ENCODE measurements around the gene TIGD7.

TIGD7 gene

DNA sequence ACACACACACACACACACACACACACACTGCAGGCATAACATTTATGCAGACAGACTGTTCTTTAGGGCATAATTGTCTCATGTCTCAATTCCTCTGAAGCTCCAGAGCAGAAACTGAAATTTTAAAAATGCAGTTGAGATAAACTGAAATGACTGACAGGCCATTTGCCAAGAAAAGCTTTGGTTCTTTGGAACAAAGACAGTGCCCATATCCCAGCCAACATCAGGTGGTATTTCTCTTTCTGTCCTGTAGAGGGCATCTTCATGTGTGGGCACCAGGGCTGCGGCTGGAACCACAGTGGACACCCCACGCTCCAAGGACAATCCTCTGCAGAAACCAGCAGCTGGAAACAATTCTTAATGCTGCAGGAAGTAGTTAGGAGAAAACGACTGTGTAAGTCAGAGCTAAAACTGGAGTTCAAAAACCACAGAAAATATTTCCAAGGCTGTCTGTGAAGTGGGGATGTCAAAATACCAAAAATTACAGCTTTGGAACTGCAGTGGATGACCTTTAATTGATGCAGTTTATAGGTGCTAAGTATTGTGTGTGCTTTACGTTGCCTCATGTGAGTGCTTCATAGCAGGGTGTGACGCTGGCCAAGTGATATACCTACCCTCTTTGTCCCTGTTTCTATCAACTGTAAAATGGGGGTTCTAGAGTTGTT is 38.2 kb downstream of the TIGD7 start:
- TF ChIP-seq, protein P1, sequence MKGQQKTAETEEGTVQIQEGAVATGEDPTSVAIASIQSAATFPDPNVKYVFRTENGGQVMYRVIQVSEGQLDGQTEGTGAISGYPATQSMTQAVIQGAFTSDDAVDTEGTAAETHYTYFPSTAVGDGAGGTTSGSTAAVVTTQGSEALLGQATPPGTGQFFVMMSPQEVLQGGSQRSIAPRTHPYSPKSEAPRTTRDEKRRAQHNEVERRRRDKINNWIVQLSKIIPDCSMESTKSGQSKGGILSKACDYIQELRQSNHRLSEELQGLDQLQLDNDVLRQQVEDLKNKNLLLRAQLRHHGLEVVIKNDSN (IDR thresholded peaks at IDR 0.05), result no peak
- TF ChIP-seq RAD21 (IDR thresholded peaks at IDR 0.05; ENCODE audit: low read depth), result peak; percentile 38; the same call in 1 of the 2 replicates

DNA sequence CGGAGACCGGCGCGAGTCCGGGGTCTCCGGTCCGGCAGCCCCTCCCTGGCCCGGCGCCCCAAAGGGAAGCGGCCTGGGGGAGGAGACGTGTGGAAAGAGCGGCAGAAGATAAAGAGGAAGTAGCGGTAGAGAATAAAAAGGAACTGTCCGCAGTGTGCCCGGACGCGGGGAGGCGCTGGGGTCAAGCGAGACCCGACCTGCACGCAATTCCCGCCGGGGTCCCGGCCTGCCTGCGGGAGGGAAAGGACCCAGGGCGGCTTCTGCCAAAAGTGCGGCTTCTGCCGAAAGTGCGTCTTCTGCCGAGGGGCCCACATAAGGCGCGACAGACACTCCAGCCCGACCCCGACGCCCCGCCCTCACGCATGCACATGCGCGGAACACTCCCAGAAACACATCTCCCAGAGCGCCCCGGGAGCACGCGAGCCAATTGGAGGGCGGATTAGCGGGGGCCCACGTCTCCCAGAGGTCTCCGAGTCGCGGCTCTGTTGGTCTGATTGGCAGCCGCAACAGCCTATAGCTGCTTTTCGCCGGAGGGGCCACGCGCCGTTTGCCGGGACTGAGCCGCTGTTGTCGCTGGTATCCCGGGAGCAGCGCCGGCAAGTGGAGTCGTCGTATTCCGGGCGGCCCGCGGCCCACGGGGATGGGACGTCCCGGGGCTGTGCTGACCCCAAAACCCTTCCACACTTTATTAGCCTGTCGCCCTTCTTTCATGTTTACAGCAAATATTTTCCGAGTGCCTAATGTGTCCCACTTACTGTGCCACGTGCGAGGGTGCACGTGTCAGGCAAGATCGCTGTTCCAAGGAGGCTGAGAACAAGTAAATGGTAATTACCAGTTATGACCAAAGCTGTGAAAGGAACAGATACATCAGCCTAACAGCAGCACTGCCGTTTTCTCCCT is 40.8 kb downstream of the TIGD7 start:
- TF ChIP-seq CREB1 (IDR thresholded peaks at IDR 0.05; ENCODE audit: low read depth) (peak; percentile 65; the same call in 1 of the 2 replicates), EP300 (IDR thresholded peaks at IDR 0.05; ENCODE audit: borderline replicate concordance) (no peak), TAF1 (IDR thresholded peaks at IDR 0.05; ENCODE audit: low read depth) (peak; percentile 53), RAD21 (IDR thresholded peaks at IDR 0.05; ENCODE audit: low read depth) (no peak), ZBTB7A (IDR thresholded peaks at IDR 0.05; ENCODE audit: low read depth) (peak; percentile 77; the same call in 1 of the 2 replicates), TCF12 (IDR thresholded peaks at IDR 0.05; ENCODE audit: low read depth) (peak; percentile 45; the same call in 1 of the 2 replicates)
- TF ChIP-seq, protein P2, sequence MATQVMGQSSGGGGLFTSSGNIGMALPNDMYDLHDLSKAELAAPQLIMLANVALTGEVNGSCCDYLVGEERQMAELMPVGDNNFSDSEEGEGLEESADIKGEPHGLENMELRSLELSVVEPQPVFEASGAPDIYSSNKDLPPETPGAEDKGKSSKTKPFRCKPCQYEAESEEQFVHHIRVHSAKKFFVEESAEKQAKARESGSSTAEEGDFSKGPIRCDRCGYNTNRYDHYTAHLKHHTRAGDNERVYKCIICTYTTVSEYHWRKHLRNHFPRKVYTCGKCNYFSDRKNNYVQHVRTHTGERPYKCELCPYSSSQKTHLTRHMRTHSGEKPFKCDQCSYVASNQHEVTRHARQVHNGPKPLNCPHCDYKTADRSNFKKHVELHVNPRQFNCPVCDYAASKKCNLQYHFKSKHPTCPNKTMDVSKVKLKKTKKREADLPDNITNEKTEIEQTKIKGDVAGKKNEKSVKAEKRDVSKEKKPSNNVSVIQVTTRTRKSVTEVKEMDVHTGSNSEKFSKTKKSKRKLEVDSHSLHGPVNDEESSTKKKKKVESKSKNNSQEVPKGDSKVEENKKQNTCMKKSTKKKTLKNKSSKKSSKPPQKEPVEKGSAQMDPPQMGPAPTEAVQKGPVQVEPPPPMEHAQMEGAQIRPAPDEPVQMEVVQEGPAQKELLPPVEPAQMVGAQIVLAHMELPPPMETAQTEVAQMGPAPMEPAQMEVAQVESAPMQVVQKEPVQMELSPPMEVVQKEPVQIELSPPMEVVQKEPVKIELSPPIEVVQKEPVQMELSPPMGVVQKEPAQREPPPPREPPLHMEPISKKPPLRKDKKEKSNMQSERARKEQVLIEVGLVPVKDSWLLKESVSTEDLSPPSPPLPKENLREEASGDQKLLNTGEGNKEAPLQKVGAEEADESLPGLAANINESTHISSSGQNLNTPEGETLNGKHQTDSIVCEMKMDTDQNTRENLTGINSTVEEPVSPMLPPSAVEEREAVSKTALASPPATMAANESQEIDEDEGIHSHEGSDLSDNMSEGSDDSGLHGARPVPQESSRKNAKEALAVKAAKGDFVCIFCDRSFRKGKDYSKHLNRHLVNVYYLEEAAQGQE (IDR thresholded peaks at IDR 0.05; ENCODE audit: low read depth), result 0 out of 2 replicates have a peak, but pooled peaks have one; percentile 8
- TF ChIP-seq, protein P3, sequence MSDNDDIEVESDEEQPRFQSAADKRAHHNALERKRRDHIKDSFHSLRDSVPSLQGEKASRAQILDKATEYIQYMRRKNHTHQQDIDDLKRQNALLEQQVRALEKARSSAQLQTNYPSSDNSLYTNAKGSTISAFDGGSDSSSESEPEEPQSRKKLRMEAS (IDR thresholded peaks at IDR 0.05), result peak; percentile 99
- TF ChIP-seq, protein P1 (IDR thresholded peaks at IDR 0.05), result peak; percentile 72

DNA sequence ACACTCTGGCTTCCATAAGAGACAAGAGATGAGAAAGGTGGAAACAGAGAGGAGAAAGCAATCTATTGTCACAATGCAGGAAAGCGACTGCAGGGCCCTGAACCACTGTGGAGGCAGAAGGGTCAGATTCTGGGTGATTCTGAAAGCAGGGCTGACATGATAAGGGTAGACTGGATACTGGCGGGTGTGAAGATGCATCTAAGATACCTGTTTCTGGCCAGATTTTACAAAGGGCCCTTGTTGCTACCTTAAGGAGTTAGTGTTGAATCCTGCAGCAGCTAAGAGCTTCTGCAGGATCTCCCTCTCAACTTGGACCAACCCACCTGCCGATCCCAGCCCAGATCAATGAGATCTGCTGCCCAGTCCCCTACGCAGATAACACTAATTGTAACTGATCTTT is 42.7 kb downstream of the TIGD7 start:
- TF ChIP-seq, protein P2 (IDR thresholded peaks at IDR 0.05; ENCODE audit: low read depth), result no peak
- TF ChIP-seq, protein P1 (IDR thresholded peaks at IDR 0.05), result no peak
- TF ChIP-seq NFIC (IDR thresholded peaks at IDR 0.05) (no peak), YY1 (IDR thresholded peaks at IDR 0.05; ENCODE audit: low read depth) (no peak), TEAD4 (IDR thresholded peaks at IDR 0.05) (no peak), TCF12 (IDR thresholded peaks at IDR 0.05; ENCODE audit: low read depth) (no peak), ZBTB7A (IDR thresholded peaks at IDR 0.05; ENCODE audit: low read depth) (no peak), RAD21 (IDR thresholded peaks at IDR 0.05; ENCODE audit: low read depth) (no peak), CEBPB (IDR thresholded peaks at IDR 0.05) (no peak), EP300 (IDR thresholded peaks at IDR 0.05; ENCODE audit: borderline replicate concordance) (no peak), CREB1 (IDR thresholded peaks at IDR 0.05; ENCODE audit: low read depth) (no peak), FOXM1 (IDR thresholded peaks at IDR 0.05; ENCODE audit: borderline replicate concordance, low read depth) (no peak), TAF1 (IDR thresholded peaks at IDR 0.05; ENCODE audit: low read depth) (no peak), EGR1 (IDR thresholded peaks at IDR 0.05) (no peak)
- TF ChIP-seq, protein P3 (IDR thresholded peaks at IDR 0.05), result no peak

DNA sequence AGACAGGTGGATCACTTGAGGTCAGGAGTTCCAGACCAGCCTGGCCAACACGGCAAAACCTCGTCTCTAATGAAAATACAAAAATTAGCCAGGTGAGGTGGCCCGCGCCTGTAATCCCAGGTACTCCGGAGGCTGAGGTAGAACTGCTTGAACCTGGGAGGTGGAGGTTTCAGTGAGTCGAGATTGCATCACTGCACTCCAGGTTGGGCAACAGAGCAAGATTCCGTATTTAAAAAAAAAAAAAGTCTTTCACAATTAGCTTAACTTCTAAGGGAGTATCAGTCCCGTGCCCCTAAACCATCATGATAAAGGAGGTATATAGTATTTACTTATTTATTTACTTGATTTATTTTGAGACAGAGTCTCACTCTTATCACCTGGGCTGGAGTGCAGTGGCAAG is 45.4 kb downstream of the TIGD7 start:
- no peak for TF ChIP-seq NFIC (IDR thresholded peaks at IDR 0.05)

DNA sequence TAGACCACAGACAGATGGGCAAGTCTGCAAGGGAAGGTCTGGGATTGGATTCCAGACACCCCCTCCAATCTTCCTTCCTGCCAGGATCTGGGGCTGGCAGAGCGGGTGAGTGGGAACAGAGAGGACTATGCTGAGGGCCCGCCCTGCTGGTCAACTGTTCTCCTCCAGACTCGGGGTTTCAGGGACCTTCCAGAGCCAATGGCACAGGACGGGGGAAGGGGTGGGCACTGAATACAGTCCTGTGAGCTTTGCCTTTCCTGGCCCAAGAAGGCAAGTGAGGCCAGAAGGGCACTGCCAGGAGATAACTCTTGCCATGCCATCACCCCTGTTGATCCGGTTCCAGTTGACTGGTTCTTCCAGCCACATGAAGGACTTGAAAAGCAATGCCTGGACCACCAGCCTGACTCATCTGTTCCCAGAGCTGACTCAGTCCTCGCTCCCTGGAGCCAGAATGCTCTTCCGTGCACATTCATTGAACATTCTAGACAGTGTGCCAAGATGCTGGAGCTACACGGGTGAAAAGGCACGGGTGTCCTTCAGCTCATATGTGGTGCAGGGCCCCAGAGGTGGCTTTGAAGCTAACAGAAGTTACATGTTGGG is 48.3 kb downstream of the TIGD7 start:
- TF ChIP-seq RAD21 (IDR thresholded peaks at IDR 0.05; ENCODE audit: low read depth) (no peak), ZBTB7A (IDR thresholded peaks at IDR 0.05; ENCODE audit: low read depth) (no peak), NFIC (IDR thresholded peaks at IDR 0.05) (no peak), CREB1 (IDR thresholded peaks at IDR 0.05; ENCODE audit: low read depth) (no peak), YY1 (IDR thresholded peaks at IDR 0.05; ENCODE audit: low read depth) (no peak), TCF12 (IDR thresholded peaks at IDR 0.05; ENCODE audit: low read depth) (no peak), TAF1 (IDR thresholded peaks at IDR 0.05; ENCODE audit: low read depth) (no peak), FOXM1 (IDR thresholded peaks at IDR 0.05; ENCODE audit: borderline replicate concordance, low read depth) (no peak)
- TF ChIP-seq, protein P3 (IDR thresholded peaks at IDR 0.05), result no peak
- TF ChIP-seq, protein P1 (IDR thresholded peaks at IDR 0.05), result no peak
- TF ChIP-seq, protein P2 (IDR thresholded peaks at IDR 0.05; ENCODE audit: low read depth), result no peak

All from Ishikawa (cell line).